Spleen (tissue), 7 donors: ENCODE results near the gene HLA-DPA1.

Experiments
- POLR2A ChIP-seq, 3 donors: fragments of 450-650 bp; IDR thresholded peaks; one replicate each; pipeline ENCODE4 v1.5.1; 2017; ENCODE audit warnings: antibody characterized with exemption in 3 of 3, mild to moderate bottlenecking in 1 of 3
- POLR2AphosphoS5 ChIP-seq, 3 donors: sonication (generic); formaldehyde crosslinking; IDR thresholded peaks; one replicate each; pipeline ENCODE4 v1.5.1; 2017; ENCODE audit warnings: antibody characterized with exemption in 3 of 3
- TF ChIP-seq, protein P1 (sequence below), 11 experiments: fragments of 200-600 bp in 7 of 11; fragments of 450-650 bp in 4 of 11; sonication (generic) in 4 of 11; IDR thresholded peaks in 8 of 11; conservative IDR thresholded peaks in 3 of 11; 1 replicate in 7 of 11; 2 replicates in 4 of 11; pipeline versions ENCODE4 v1.4.0 to v1.8.0; 2016 to 2021; ENCODE audit warnings: antibody characterized with exemption in 11 of 11, inconsistent platforms in 4 of 11, mild to moderate bottlenecking in 1 of 11
- donor health status: DM: no; HTN: no; CAD: no; lungs with moderate emphysema.
- donor health status: DM: no; HTN: no; CAD: no.
- donor health status: DM: no; HTN: no; CAD: no.

DNA sequence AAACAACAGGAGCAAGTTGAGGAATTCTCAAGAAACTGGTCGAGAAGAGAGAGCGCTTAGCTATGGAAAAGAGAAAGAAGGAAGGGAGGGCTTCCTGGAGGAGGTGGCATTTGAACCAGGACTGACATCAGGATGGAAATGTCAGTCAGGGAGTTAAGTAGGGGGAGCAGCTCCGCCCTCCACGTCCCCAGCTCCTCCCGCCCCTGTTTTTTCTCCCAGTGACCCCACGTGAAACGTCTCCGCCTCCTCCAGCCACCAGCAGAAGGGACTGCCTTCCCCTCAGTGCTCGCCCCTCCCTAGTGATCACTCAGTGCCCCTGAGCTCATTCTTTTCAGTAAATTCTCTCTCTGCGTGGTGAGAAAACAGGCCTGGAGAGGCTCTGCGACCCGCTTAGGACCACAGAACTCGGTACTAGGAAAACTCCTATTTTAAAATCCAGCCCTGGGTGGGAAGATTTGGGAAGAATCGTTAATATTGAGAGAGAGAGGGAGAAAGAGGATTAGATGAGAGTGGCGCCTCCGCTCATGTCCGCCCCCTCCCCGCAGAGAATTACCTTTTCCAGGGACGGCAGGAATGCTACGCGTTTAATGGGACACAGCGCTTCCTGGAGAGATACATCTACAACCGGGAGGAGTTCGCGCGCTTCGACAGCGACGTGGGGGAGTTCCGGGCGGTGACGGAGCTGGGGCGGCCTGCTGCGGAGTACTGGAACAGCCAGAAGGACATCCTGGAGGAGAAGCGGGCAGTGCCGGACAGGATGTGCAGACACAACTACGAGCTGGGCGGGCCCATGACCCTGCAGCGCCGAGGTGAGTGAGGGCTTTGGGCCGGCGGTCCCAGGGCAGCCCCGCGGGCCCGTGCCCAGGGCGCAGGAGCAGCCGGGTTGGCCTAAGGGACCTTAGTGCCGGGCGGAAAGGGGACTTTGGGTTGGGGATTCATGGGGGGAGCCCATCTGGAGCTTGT is 7.0 kb upstream of the HLA-DPA1 start:
- TF ChIP-seq, protein P1, sequence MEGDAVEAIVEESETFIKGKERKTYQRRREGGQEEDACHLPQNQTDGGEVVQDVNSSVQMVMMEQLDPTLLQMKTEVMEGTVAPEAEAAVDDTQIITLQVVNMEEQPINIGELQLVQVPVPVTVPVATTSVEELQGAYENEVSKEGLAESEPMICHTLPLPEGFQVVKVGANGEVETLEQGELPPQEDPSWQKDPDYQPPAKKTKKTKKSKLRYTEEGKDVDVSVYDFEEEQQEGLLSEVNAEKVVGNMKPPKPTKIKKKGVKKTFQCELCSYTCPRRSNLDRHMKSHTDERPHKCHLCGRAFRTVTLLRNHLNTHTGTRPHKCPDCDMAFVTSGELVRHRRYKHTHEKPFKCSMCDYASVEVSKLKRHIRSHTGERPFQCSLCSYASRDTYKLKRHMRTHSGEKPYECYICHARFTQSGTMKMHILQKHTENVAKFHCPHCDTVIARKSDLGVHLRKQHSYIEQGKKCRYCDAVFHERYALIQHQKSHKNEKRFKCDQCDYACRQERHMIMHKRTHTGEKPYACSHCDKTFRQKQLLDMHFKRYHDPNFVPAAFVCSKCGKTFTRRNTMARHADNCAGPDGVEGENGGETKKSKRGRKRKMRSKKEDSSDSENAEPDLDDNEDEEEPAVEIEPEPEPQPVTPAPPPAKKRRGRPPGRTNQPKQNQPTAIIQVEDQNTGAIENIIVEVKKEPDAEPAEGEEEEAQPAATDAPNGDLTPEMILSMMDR (IDR thresholded peaks at IDR 0.05 in 8 of 11, conservative IDR thresholded peaks at IDR 0.05 in 3 of 11): no peak
- TF ChIP-seq POLR2AphosphoS5 (IDR thresholded peaks at IDR 0.05) (peak; percentile 80 to 88 (median 88)), POLR2A (IDR thresholded peaks at IDR 0.05) (peak in 1 of 3 donors; percentile 34)
